Fibroblast of lung (primary cell): ENCODE measurements around the gene DDX54. TPM values are rescaled to one million over a fixed set of nuclear protein-coding genes. Genes with fewer than 3 reads are reported as not detected.

Experiments
- DNase-seq, 2 donors: peaks; one replicate each; pipeline versions ENCODE4 v3.0.0 to v3.0.0-alpha.2; 2010; ENCODE audit warnings: low read depth in 2 of 2
- H2AFZ ChIP-seq: 2 replicates; pipeline ENCODE4 v1.5.1; 2012; ENCODE audit warnings: low read length, control low read depth, inconsistent platforms
- H3K27ac ChIP-seq: 2 replicates; pipeline ENCODE4 v1.5.1; 2011; ENCODE audit warnings: low read length, control low read depth; ENCODE audit not compliant: insufficient read depth
- H3K27me3 ChIP-seq: 2 replicates; pipeline ENCODE4 v1.5.1; 2011; ENCODE audit warnings: mild to moderate bottlenecking, low read length; ENCODE audit not compliant: control insufficient read depth, insufficient read depth
- H3K36me3 ChIP-seq: 2 replicates; pipeline ENCODE4 v1.5.1; 2011; ENCODE audit warnings: low read length; ENCODE audit not compliant: control insufficient read depth, insufficient read depth
- H3K4me1 ChIP-seq: 2 replicates; pipeline ENCODE4 v1.5.1; 2011; ENCODE audit warnings: low read length; ENCODE audit not compliant: control insufficient read depth, insufficient read depth; ENCODE audit errors: extremely low read depth
- H3K4me2 ChIP-seq: 2 replicates; pipeline ENCODE4 v1.5.1; 2011; ENCODE audit warnings: low read length, control low read depth; ENCODE audit not compliant: insufficient read depth; ENCODE audit errors: extremely low read depth
- H3K4me3 ChIP-seq, 4 experiments: fragments of 200-600 bp in 1 of 4; sonication (generic) in 1 of 4; replicated peaks in 1 of 4; 2 replicates each; pipeline ENCODE4 v1.5.1; 2011 to 2016; ENCODE audit warnings: low read length in 4 of 4, low read depth in 3 of 4, mild to moderate bottlenecking in 3 of 4, control low read depth in 2 of 4, inconsistent platforms in 1 of 4, mixed read lengths in 1 of 4; ENCODE audit not compliant: insufficient read depth in 1 of 4; ENCODE audit errors: control extremely low read depth in 1 of 4
- H3K79me2 ChIP-seq: 2 replicates; pipeline ENCODE4 v1.5.1; 2012; ENCODE audit warnings: mild to moderate bottlenecking, low read length, inconsistent platforms; ENCODE audit not compliant: control insufficient read depth, insufficient read depth
- H3K9ac ChIP-seq: 2 replicates; pipeline ENCODE4 v1.5.1; 2011; ENCODE audit warnings: mild to moderate bottlenecking, low read length, control low read depth; ENCODE audit not compliant: insufficient read depth
- H3K9me3 ChIP-seq: 2 replicates; pipeline ENCODE4 v1.5.1; 2012; ENCODE audit warnings: low read depth, low read length; ENCODE audit not compliant: control insufficient read depth, insufficient read depth
- H4K20me1 ChIP-seq: 2 replicates; pipeline ENCODE4 v1.5.1; 2011; ENCODE audit warnings: low read length; ENCODE audit not compliant: control insufficient read depth, insufficient read depth; ENCODE audit errors: extremely low read depth
- EZH2 ChIP-seq: IDR thresholded peaks from 2 replicates; pipeline ENCODE4 v1.5.1; 2012; ENCODE audit warnings: low read length, control low read depth, mild to moderate bottlenecking; ENCODE audit errors: missing control alignments
- polyA plus RNA-seq, 2 donors: library from polyadenylated mRNA; depleted of rRNA in 1 of 2; stranded (reverse) in 1 of 2; unstranded in 1 of 2; fragments of >200 nt; gene quantifications; 2 replicates each; pipeline ENCODE4 v1.2.1, GENCODE V29; 2011 to 2012; ENCODE audit warnings: missing spikeins in 1 of 2
- total RNA-seq: library from RNA; depleted of rRNA; stranded (reverse); fragments of >200 nt; gene quantifications from 2 replicates; pipeline ENCODE4 v1.2.1, GENCODE V29; 2014
- TF ChIP-seq, protein P1 (sequence below), 2 donors: IDR thresholded peaks in 1 of 2; conservative IDR thresholded peaks in 1 of 2; 1 replicate in 1 of 2; 2 replicates in 1 of 2; pipeline ENCODE4 v1.5.1; 2011 to 2012; ENCODE audit warnings: low read length in 2 of 2, control low read depth in 1 of 2, inconsistent platforms in 1 of 2, low read depth in 1 of 2, mild to moderate bottlenecking in 1 of 2

Gene DDX54
- total and polyA plus RNA-seq, 2 donors (not counting 1 experiment from before 2014, with no cell fraction given), result 20.5 to 23.6 TPM

DNA sequence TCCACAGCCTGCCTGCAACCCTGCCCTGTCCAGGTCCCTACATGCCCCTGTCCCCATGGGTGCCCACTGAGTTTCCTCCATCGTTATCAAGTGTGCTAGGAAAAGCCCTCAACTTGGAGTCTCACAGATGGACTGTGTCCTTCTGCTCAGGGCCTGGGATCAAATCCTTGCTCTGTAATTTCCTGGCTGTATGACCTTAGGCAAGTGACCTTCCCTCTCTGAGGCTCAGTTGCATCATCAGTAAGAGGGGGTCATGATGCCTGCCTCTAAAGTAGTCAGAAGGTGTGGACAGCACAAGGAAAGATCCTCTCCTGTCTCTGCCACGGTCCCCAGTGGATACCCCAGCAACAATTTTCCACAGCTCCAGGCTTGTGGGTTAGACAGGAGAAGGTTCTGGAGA is 71.9 kb downstream of the DDX54 start:
- no peak overlapping the region for H3K27ac ChIP-seq
- no peak for TF ChIP-seq EZH2
- TF ChIP-seq, protein P1, sequence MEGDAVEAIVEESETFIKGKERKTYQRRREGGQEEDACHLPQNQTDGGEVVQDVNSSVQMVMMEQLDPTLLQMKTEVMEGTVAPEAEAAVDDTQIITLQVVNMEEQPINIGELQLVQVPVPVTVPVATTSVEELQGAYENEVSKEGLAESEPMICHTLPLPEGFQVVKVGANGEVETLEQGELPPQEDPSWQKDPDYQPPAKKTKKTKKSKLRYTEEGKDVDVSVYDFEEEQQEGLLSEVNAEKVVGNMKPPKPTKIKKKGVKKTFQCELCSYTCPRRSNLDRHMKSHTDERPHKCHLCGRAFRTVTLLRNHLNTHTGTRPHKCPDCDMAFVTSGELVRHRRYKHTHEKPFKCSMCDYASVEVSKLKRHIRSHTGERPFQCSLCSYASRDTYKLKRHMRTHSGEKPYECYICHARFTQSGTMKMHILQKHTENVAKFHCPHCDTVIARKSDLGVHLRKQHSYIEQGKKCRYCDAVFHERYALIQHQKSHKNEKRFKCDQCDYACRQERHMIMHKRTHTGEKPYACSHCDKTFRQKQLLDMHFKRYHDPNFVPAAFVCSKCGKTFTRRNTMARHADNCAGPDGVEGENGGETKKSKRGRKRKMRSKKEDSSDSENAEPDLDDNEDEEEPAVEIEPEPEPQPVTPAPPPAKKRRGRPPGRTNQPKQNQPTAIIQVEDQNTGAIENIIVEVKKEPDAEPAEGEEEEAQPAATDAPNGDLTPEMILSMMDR (conservative IDR thresholded peaks at IDR 0.05 in 1 of 2, IDR thresholded peaks at IDR 0.05 in 1 of 2; ENCODE audit: low read depth in 1 of 2, low read length in 2 of 2), result no peak
- no peaks in the 10 kb centered on the region for H4K20me1 ChIP-seq
- H2AFZ ChIP-seq, result no peak overlapping the region
- H3K36me3 ChIP-seq, result no peaks in the 10 kb centered on the region
- no peaks in the 10 kb centered on the region for H3K9me3 ChIP-seq
- no peak overlapping the region for H3K9ac ChIP-seq
- no peaks in the 10 kb centered on the region for H3K27me3 ChIP-seq
- H3K4me1 ChIP-seq, result no peaks in the 10 kb centered on the region
- no peaks in the 10 kb centered on the region for H3K79me2 ChIP-seq
- no peak overlapping the region for H3K4me3 ChIP-seq
- H3K4me2 ChIP-seq, result no peak overlapping the region
- DNase-seq, result no peak

DNA sequence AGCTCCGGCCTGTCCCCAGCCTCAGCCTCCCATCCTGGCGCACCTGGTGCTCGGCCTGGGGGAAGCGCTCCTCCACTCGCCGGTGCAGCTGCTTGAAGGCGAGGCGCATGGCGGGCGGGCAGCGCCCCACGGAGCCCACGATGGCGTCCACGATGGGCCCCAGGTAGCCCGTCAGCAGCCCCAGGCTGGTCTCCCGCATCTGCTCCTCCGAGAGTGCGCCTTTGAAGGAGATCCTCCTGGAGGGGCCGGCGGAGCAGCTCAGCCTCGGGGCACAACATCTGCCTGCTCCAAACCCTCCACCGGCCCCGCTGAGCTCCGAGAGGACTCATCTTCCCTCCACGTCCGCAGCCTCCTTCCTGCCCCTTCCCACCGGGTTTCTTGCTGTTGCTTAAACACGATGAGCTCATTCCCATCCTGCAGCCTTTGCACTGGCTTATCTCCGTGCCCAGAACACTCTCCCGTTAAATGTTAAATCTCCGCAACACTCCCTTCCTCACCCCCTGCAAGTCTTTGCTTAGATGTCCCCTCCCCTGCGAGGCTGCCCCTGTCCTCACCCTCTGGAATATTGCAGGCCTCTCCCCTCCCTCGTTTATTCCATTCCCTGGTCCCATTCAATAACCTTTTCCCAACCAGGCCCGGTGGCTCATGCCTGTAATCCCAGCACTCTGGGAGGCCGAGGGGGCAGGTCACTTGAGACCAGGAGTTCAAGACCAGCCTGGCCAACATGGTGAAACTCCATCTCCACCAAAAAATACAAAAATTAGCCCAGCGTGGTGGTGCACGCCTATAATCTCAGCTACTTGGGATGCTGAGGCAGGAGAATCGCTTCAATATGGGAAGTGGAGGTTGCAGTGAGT is 73.0 kb downstream of the DDX54 start:
- Histone ChIP-seq H3K9me3 (no peaks in the 10 kb centered on the region), H3K27ac (no peak overlapping the region), H2AFZ (no peak overlapping the region), H4K20me1 (no peaks in the 10 kb centered on the region), H3K27me3 (no peaks in the 10 kb centered on the region), H3K4me3 (no peak overlapping the region), H3K9ac (no peak overlapping the region), H3K79me2 (no peaks in the 10 kb centered on the region), H3K4me1 (no peaks in the 10 kb centered on the region), H3K36me3 (no peaks in the 10 kb centered on the region), H3K4me2 (no peak overlapping the region)
- TF ChIP-seq EZH2, result no peak
- TF ChIP-seq, protein P1 (conservative IDR thresholded peaks at IDR 0.05 in 1 of 2, IDR thresholded peaks at IDR 0.05 in 1 of 2; ENCODE audit: low read depth in 1 of 2, low read length in 2 of 2), result no peak
- DNase-seq, result no peak

DNA sequence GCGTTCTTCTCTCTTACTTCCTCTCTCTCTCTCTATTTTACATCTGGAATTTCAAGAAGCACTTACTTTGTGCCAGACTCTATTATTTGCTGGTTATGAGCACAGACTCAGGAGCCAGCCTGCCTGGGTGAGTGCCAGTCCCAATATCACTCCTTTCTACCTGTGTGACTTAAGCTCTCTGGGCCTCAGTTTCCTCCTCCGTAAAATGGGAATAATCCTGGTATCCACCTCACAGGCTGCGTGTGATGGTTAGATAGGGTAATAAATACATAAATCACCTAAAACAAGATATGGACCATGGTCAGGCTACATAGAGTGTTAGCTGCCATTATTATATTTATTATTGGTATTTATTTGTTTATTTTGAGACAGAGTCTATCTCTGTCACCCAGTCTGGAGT is 74.0 kb downstream of the DDX54 start:
- no peaks in the 10 kb centered on the region for H3K9me3 ChIP-seq

More for the DNA sequence above, 74.0 kb downstream of the DDX54 start:
- H3K36me3 ChIP-seq, result no peaks in the 10 kb centered on the region
- H3K4me3 ChIP-seq, result no peak overlapping the region
- no peak overlapping the region for H3K27ac ChIP-seq
- H3K4me1 ChIP-seq, result no peaks in the 10 kb centered on the region
- no peaks in the 10 kb centered on the region for H4K20me1 ChIP-seq
- H3K4me2 ChIP-seq, result no peak overlapping the region
- H3K27me3 ChIP-seq, result no peaks in the 10 kb centered on the region
- TF ChIP-seq, protein P1 (conservative IDR thresholded peaks at IDR 0.05 in 1 of 2, IDR thresholded peaks at IDR 0.05 in 1 of 2; ENCODE audit: low read depth in 1 of 2, low read length in 2 of 2), result no peak
- no peak for TF ChIP-seq EZH2
- H3K9ac ChIP-seq, result no peak overlapping the region
- H2AFZ ChIP-seq, result no peak overlapping the region
- DNase-seq, result no peak
- no peaks in the 10 kb centered on the region for H3K79me2 ChIP-seq
